ENCODE measurements around the gene CFAP97D2. TPM values are rescaled to one million over a fixed set of nuclear protein-coding genes. Genes with fewer than 3 reads are reported as not detected.
"Not testable (repeated sequence)": the region's sequence is repeated elsewhere in the genome, so short reads cannot be mapped to it uniquely, and the experiment has no call there.

The CFAP97D2 gene
- total RNA-seq, 1 donor from 2014 or later, result not detected

DNA sequence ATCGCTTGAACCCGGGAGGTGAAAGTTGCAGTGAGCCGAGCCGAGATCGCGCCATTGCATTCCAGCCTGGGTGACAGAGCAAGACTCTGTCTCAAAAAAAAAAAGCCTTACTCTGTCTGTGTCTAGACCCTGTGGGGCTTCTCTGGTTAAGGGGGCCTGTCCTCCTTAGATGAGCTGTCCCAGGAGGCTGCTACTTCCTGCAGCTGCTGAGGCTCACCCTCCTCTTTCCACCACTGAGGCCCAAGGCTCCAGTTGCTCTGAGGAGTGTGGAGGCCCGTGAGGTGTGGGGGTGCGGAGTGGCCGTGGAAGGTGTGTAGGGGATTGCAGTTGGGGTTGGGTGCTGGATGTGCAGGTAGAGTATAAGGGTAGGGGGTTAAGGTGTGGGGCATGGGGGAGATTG lies 24.6 kb upstream of the CFAP97D2 start:
- DNase-seq (ENCODE audit: low spot score, unreplicated experiment), result no peak
- TF ChIP-seq, protein P1, sequence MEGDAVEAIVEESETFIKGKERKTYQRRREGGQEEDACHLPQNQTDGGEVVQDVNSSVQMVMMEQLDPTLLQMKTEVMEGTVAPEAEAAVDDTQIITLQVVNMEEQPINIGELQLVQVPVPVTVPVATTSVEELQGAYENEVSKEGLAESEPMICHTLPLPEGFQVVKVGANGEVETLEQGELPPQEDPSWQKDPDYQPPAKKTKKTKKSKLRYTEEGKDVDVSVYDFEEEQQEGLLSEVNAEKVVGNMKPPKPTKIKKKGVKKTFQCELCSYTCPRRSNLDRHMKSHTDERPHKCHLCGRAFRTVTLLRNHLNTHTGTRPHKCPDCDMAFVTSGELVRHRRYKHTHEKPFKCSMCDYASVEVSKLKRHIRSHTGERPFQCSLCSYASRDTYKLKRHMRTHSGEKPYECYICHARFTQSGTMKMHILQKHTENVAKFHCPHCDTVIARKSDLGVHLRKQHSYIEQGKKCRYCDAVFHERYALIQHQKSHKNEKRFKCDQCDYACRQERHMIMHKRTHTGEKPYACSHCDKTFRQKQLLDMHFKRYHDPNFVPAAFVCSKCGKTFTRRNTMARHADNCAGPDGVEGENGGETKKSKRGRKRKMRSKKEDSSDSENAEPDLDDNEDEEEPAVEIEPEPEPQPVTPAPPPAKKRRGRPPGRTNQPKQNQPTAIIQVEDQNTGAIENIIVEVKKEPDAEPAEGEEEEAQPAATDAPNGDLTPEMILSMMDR (IDR thresholded peaks at IDR 0.05; ENCODE audit: unreplicated experiment), result no peak
- no peak overlapping the region for H3K27ac Mint-ChIP-seq
- peaks cover 35% of the 10 kb centered on the region for H3K27me3 Mint-ChIP-seq
- peaks cover 4% of the 10 kb centered on the region for H3K9me3 Mint-ChIP-seq (ENCODE audit: low read depth)
- H3K4me3 Mint-ChIP-seq (ENCODE audit: low read depth), result no peak overlapping the region
- H3K36me3 Mint-ChIP-seq (ENCODE audit: insufficient read depth), result no peaks in the 10 kb centered on the region
- H3K4me1 Mint-ChIP-seq (ENCODE audit: low read depth), result no peaks in the 10 kb centered on the region

DNA sequence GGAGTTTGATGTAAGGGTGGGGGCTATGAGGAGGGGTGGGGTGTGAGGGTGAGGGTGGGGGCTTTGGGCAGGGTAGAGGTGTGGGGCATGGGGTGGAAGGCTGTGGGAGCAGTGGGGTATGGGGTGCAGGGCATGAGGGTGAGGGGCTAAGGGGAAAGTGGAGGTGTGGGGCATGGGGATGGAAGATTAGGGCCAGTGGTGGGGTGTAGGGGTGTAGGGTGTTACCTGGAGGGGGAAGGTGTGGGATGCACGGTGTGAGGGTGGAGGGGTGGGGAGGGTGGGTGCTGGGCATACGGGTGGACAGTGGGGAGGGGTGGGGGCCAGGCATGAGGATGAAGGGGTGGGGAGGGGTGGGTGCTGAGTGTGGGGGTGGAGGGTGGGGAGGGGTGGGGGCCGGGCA lies 23.7 kb upstream of the CFAP97D2 start:
- Mint-ChIP-seq H3K4me3 (ENCODE audit: low read depth) (no peak overlapping the region), H3K36me3 (ENCODE audit: insufficient read depth) (no peaks in the 10 kb centered on the region), H3K4me1 (ENCODE audit: low read depth) (no peaks in the 10 kb centered on the region), H3K27me3 (peaks cover 41% of the 10 kb centered on the region), H3K27ac (no peak overlapping the region), H3K9me3 (ENCODE audit: low read depth) (peaks cover 4% of the 10 kb centered on the region)
- DNase-seq (ENCODE audit: low spot score, unreplicated experiment), result no peak
- TF ChIP-seq, protein P1 (IDR thresholded peaks at IDR 0.05; ENCODE audit: unreplicated experiment), result no peak

DNA sequence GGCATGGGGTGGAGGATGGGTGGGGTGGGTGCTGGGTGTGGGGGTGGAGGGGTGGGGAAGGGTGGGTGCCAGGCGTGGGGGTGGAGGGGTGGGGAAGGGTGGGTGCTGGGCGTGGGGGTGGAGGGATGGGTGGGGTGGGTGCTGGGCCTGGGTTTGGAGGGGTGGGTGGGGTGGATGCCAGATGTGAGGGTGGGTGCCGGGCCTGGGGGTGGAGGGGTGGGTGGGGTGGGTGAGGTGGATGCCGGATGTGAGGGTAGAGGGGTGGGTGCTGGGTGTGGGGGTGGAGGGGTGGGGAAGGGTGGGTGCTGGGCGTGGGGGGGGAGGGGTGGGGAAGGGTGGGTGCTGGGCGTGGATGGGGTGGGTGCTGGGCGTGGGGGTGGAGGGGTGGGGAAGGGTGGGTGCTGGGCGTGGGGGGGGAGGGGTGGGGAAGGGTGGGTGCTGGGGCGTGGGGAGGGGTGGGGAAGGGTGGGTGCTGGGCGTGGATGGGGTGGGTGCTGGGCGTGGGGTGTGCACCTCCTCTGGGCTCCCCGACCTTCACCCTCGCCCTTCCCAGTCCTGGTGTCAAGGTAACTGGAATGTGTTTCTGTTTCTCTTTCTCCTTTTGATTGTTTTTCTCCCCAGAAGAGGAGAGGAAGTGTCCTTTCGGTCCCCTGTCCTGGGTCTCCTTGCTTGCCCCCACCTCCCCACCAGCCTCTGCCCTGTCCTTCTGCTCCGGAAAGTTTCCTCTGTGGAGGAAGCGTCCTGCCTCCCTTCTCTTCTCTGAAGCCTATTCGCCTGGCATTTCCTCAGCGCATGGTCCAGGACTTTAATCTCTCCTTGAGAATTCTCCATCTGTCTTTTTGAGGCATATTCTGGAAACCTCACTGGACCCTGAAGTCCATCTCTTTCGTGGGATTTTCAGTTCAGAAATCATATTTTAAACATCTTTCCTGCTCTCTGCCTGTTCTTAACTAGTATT lies 22.9 kb upstream of the CFAP97D2 start:
- H3K27me3 Mint-ChIP-seq, result peaks cover 41% of the 10 kb centered on the region

DNA sequence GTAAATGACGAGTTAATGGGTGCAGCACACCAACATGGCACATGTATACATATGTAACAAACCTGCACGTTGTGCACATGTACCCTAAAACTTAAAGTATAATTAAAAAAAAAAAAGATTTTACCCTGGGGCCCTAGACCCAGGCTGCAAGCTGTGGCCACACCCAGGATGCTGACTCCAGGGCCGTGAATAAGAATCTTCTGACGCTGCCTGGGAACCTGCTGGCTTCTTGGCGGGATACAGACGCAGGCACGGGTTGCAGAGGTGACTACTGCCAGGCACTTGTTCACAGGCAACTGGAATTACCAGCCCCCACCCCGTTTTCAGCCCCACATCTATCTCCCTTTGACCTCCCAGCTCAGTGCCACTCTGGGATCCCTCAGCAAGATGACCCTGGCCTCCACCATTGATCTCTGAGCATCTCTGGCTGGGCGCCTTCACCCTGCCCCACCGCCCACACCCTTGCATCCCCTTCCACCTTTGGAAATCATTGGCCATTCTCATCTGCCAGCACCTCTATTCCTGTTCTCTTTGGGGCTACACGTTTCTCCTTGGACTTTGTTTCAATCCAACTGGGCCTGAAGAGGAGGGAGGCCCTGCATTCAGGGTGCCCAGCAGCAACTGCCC lies 21.1 kb upstream of the CFAP97D2 start:
- H3K36me3 Mint-ChIP-seq (ENCODE audit: insufficient read depth), result no peaks in the 10 kb centered on the region
- peaks cover 5% of the 10 kb centered on the region for H3K4me1 Mint-ChIP-seq (ENCODE audit: low read depth)
- no peak for DNase-seq (ENCODE audit: low spot score, unreplicated experiment)
- TF ChIP-seq, protein P1 (IDR thresholded peaks at IDR 0.05; ENCODE audit: unreplicated experiment), result no peak
- H3K27ac Mint-ChIP-seq, result no peak overlapping the region
- peaks cover 4% of the 10 kb centered on the region for H3K9me3 Mint-ChIP-seq (ENCODE audit: low read depth)
- H3K27me3 Mint-ChIP-seq, result peaks cover 38% of the 10 kb centered on the region
- no peak overlapping the region for H3K4me3 Mint-ChIP-seq (ENCODE audit: low read depth)

More for the DNA sequence above, 22.9 kb upstream of the CFAP97D2 start:
- peaks cover 4% of the 10 kb centered on the region for H3K9me3 Mint-ChIP-seq (ENCODE audit: low read depth)
- H3K4me1 Mint-ChIP-seq (ENCODE audit: low read depth), result no peaks in the 10 kb centered on the region
- no peak for DNase-seq (ENCODE audit: low spot score, unreplicated experiment)
- no peak overlapping the region for H3K4me3 Mint-ChIP-seq (ENCODE audit: low read depth)
- no peaks in the 10 kb centered on the region for H3K36me3 Mint-ChIP-seq (ENCODE audit: insufficient read depth)
- H3K27ac Mint-ChIP-seq, result no peak overlapping the region
- TF ChIP-seq, protein P1 (IDR thresholded peaks at IDR 0.05; ENCODE audit: unreplicated experiment), result no peak

DNA sequence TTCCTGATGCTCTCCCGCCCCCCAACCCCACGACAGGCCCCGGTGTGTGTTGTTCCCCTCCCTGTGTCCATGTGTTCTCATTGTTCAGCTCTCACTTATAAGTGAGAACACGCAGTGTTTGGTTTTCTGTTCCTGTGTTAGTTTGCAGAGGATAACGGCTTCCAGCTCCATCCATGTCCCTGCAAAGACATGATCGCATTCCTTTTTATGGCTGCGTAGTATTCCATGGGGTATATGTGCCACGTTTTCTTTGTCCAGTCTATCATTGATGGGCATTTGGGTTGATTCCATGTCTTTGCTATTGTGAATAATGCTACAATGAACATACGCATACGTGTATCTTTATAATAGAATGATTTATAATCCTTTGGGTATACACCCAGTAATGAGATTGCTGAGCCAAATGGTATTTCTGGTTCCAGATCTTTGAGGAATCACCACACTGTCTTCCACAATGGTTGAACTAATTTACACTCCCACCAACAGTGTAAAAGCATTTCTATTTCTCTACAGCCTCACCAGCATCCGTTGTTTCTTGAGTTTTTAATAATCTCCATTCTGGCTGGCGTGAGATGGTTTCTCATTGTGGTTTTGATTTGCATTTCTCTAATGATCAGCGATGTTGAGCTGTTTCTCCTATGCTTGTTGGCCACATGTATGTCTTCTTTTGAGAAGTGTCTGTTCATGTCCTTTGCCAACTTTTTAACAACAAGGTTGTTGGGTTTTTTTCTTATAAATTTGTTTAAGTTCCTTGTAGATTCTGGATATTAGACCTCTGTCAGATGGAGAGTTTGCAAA lies 20.0 kb upstream of the CFAP97D2 start:
- H3K27ac Mint-ChIP-seq; H3K9me3 Mint-ChIP-seq (ENCODE audit: low read depth); H3K4me1 Mint-ChIP-seq (ENCODE audit: low read depth); H3K36me3 Mint-ChIP-seq (ENCODE audit: insufficient read depth); DNase-seq (ENCODE audit: low spot score, unreplicated experiment); H3K4me3 Mint-ChIP-seq (ENCODE audit: low read depth): not testable (repeated sequence)
- H3K27me3 Mint-ChIP-seq, result peaks cover 34% of the 10 kb centered on the region
